OCI-LY7 (cell line): ENCODE results near the gene SALL4.

Experiments used
- CTCF ChIP-seq: fragments of 200-600 bp; sonication (generic); conservative IDR thresholded peaks from 2 replicates; pipeline ENCODE4 v1.5.1; 2014; ENCODE audit warnings: mild to moderate bottlenecking, antibody characterized with exemption, low read length, moderate library complexity, mixed read lengths
- EZH2phosphoT487 ChIP-seq: fragments of 200-600 bp; sonication (generic); IDR thresholded peaks from 2 replicates; pipeline ENCODE4 v1.6.1; 2018; ENCODE audit warnings: low read depth, borderline replicate concordance, mild to moderate bottlenecking, mixed run types, antibody characterized with exemption, low read length, moderate library complexity, mixed read lengths

GRCh38 chr20:51738877-51739447 is 63.4 kb downstream of the SALL4 start:
- no peak for TF ChIP-seq CTCF
- TF ChIP-seq EZH2phosphoT487, result no peak
